Neuronal stem cell (in vitro differentiated cells): ENCODE results near the gene KRT86.

ENCODE experiments used
- DNase-seq: peaks from one replicate; pipeline ENCODE4 v3.0.0-alpha.2; 2013; ENCODE audit warnings: low spot score
- H2AFZ ChIP-seq: one replicate; pipeline ENCODE4 v1.6.1; 2013; ENCODE audit warnings: mild to moderate bottlenecking, low read length, inconsistent platforms
- H2AK5ac ChIP-seq: 2 replicates; pipeline ENCODE4 v1.6.1; 2013; ENCODE audit warnings: low read depth, mild to moderate bottlenecking, inconsistent platforms, low read length, moderate library complexity, mixed read lengths
- H2BK120ac ChIP-seq: 2 replicates; pipeline ENCODE4 v1.6.1; 2013; ENCODE audit warnings: low read depth, mild to moderate bottlenecking, inconsistent platforms, low read length, moderate library complexity, mixed read lengths
- H2BK12ac ChIP-seq: one replicate; pipeline ENCODE4 v1.6.1; 2013; ENCODE audit warnings: low read length, inconsistent platforms
- H2BK15ac ChIP-seq: 2 replicates; pipeline ENCODE4 v1.6.1; 2013; ENCODE audit warnings: mild to moderate bottlenecking, low read length, inconsistent platforms, mixed read lengths
- H2BK5ac ChIP-seq: one replicate; pipeline ENCODE4 v1.6.1; 2013; ENCODE audit warnings: inconsistent platforms, mild to moderate bottlenecking, low read length, moderate library complexity
- H3K14ac ChIP-seq: one replicate; pipeline ENCODE4 v1.6.1; 2013; ENCODE audit warnings: low read length, inconsistent platforms
- H3K18ac ChIP-seq: 2 replicates; pipeline ENCODE4 v1.6.1; 2013; ENCODE audit warnings: low read length, inconsistent platforms
- H3K23ac ChIP-seq: 2 replicates; pipeline ENCODE4 v1.6.1; 2013; ENCODE audit warnings: low read depth, mild to moderate bottlenecking, mixed read lengths, low read length, inconsistent platforms; ENCODE audit not compliant: poor library complexity
- H3K27ac ChIP-seq: replicated peaks from 3 replicates; pipeline ENCODE4 v1.5.1; 2013; ENCODE audit warnings: low read length, inconsistent platforms
- H3K27me3 ChIP-seq, 3 experiments: 2 replicates each; pipeline ENCODE4 v1.6.1; 2013; ENCODE audit warnings: low read length in 3 of 3, mild to moderate bottlenecking in 2 of 3, inconsistent platforms in 1 of 3, low read depth in 1 of 3, mixed read lengths in 1 of 3, moderate library complexity in 1 of 3; ENCODE audit not compliant: control insufficient read depth in 3 of 3, insufficient read depth in 3 of 3
- H3K36me3 ChIP-seq, 2 donors: replicated peaks in 1 of 2; 2 replicates each; pipeline ENCODE4 v1.6.1; 2013; ENCODE audit warnings: low read length in 2 of 2; ENCODE audit not compliant: control insufficient read depth in 2 of 2, insufficient read depth in 2 of 2
- H3K4ac ChIP-seq: 2 replicates; pipeline ENCODE4 v1.6.1; 2013; ENCODE audit warnings: inconsistent platforms, mild to moderate bottlenecking, low read length, moderate library complexity
- H3K4me1 ChIP-seq, 2 donors: 1 replicate in 1 of 2; 2 replicates in 1 of 2; pipeline ENCODE4 v1.6.1; 2013; ENCODE audit warnings: low read length in 2 of 2, low read depth in 1 of 2; ENCODE audit not compliant: control insufficient read depth in 2 of 2, insufficient read depth in 1 of 2
- H3K4me2 ChIP-seq: one replicate; pipeline ENCODE4 v1.6.1; 2013; ENCODE audit warnings: mild to moderate bottlenecking, low read length, inconsistent platforms; ENCODE audit not compliant: insufficient read depth, poor library complexity, severe bottlenecking
- H3K4me3 ChIP-seq, 2 donors: 2 replicates each; pipeline ENCODE4 v1.5.1; 2013; ENCODE audit warnings: low read length in 2 of 2, mild to moderate bottlenecking in 2 of 2, inconsistent platforms in 1 of 2, moderate library complexity in 1 of 2
- H3K79me1 ChIP-seq: one replicate; pipeline ENCODE4 v1.6.1; 2013; ENCODE audit warnings: low read depth, mild to moderate bottlenecking, inconsistent platforms, low read length, moderate library complexity
- H3K9ac ChIP-seq: one replicate; pipeline ENCODE4 v1.6.1; 2013; ENCODE audit warnings: mild to moderate bottlenecking, low read depth, low read length, inconsistent platforms; ENCODE audit not compliant: poor library complexity
- H3K9me3 ChIP-seq, 2 donors: replicated peaks in 1 of 2; 2 replicates each; pipeline versions ENCODE3 to v1.6.1; 2013; ENCODE audit warnings: low read length in 2 of 2, mild to moderate bottlenecking in 2 of 2, inconsistent platforms in 1 of 2, low read depth in 1 of 2, mixed read lengths in 1 of 2, moderate library complexity in 1 of 2; ENCODE audit not compliant: control insufficient read depth in 2 of 2, insufficient read depth in 1 of 2
- H4K8ac ChIP-seq: one replicate; pipeline ENCODE4 v1.6.1; 2013; ENCODE audit warnings: low read depth, mild to moderate bottlenecking, inconsistent platforms, low read length, moderate library complexity
- H4K91ac ChIP-seq: one replicate; pipeline ENCODE4 v1.6.1; 2013; ENCODE audit warnings: low read length, low read depth, mild to moderate bottlenecking, inconsistent platforms; ENCODE audit not compliant: poor library complexity
- WGBS, 2 donors: extraction: QIAGEN DNeasy Blood & Tissue Kit; methylation state at CpG; one replicate each; pipeline ENCODE4 v1.1.7; 2013; ENCODE audit warnings: missing lambda C conversion rate in 2 of 2, mixed read lengths in 1 of 2; ENCODE audit not compliant: insufficient read length in 2 of 2, insufficient replicate concordance in 1 of 2; ENCODE audit errors: extremely low coverage in 2 of 2; 5-methylcytosine and 5-hydroxymethylcytosine counted together

KRT86 gene

GRCh38 chr12:52277486-52278245, 3.2 kb downstream of the KRT86 start:
- Histone ChIP-seq H2AK5ac (no peak overlapping the region), H2BK5ac (no peak overlapping the region), H2BK120ac (no peak overlapping the region), H3K27ac (no peak overlapping the region), H3K9me3 (no peaks in the 10 kb centered on the region), H3K9ac (no peak overlapping the region), H3K4me2 (no peak overlapping the region), H2BK12ac (no peak overlapping the region), H3K4me3 (no peak overlapping the region), H2BK15ac (no peak overlapping the region), H3K36me3 (no peaks in the 10 kb centered on the region), H4K8ac (no peak overlapping the region), H3K79me1 (no peaks in the 10 kb centered on the region), H3K23ac (peak overlapping the region; percentile 13), H4K91ac (no peak overlapping the region), H3K4me1 (peaks cover 3 to 17% of the 10 kb centered on the region in 2 donors), H3K4ac (no peak overlapping the region), H2AFZ (no peak overlapping the region), H3K27me3 (peaks cover 0 to 13% (median under 1%) of the 10 kb centered on the region in 3 experiments), H3K14ac (peak overlapping the region; percentile 77), H3K18ac (peak overlapping the region; percentile 29)
- no CpG with 5 or more reads among the region's 9 CpGs for WGBS, 2 donors
- no peak for DNase-seq

GRCh38 chr12:52278575-52279421, 4.4 kb downstream of the KRT86 start:
- no peak overlapping the region for H2AK5ac ChIP-seq
- H3K9ac ChIP-seq = no peak overlapping the region
- no peaks in the 10 kb centered on the region for H3K9me3 ChIP-seq
- peaks cover 0 to 13% (median 2%) of the 10 kb centered on the region in 3 experiments for H3K27me3 ChIP-seq
- peak overlapping the region; percentile 69 for H2AFZ ChIP-seq
- no peak overlapping the region for H2BK120ac ChIP-seq
- H3K23ac ChIP-seq = no peak overlapping the region
- peak; percentile 69 for DNase-seq
- H3K4me3 ChIP-seq = peak overlapping the region in 1 of 2 donors; percentile 42
- H4K91ac ChIP-seq = no peak overlapping the region
- peak overlapping the region; percentile 14 for H3K14ac ChIP-seq
- peaks cover 3 to 17% of the 10 kb centered on the region in 2 donors for H3K4me1 ChIP-seq
- H2BK12ac ChIP-seq = no peak overlapping the region
- peak overlapping the region; percentile 56 for H3K4me2 ChIP-seq
- H3K36me3 ChIP-seq = no peaks in the 10 kb centered on the region
- no peak overlapping the region for H2BK5ac ChIP-seq
- H3K27ac ChIP-seq = no peak overlapping the region
- peak overlapping the region; percentile 31 for H3K18ac ChIP-seq
- WGBS, 2 donors = no CpG with 5 or more reads among the region's 32 CpGs
- H2BK15ac ChIP-seq = peak overlapping the region; percentile 28
- H4K8ac ChIP-seq = no peak overlapping the region
- no peaks in the 10 kb centered on the region for H3K79me1 ChIP-seq
- no peak overlapping the region for H3K4ac ChIP-seq

GRCh38 chr12:52279422-52280318, 5.2 kb downstream of the KRT86 start:
- H3K79me1 ChIP-seq = no peaks in the 10 kb centered on the region
- H2BK12ac ChIP-seq = no peak overlapping the region
- no peak overlapping the region for H3K4me3 ChIP-seq
- H2AK5ac ChIP-seq = no peak overlapping the region
- no peak overlapping the region for H2BK120ac ChIP-seq
- H2AFZ ChIP-seq = peak overlapping the region; percentile 69
- no peaks in the 10 kb centered on the region for H3K9me3 ChIP-seq
- H2BK5ac ChIP-seq = no peak overlapping the region
- WGBS, 2 donors = no CpG with 5 or more reads among the region's 14 CpGs
- no peak overlapping the region for H4K91ac ChIP-seq
- H3K14ac ChIP-seq = no peak overlapping the region
- no peak overlapping the region for H3K4me2 ChIP-seq
- no peak for DNase-seq
- no peak overlapping the region for H3K23ac ChIP-seq
- peaks cover 0 to 13% (median 2%) of the 10 kb centered on the region in 3 experiments for H3K27me3 ChIP-seq
- H2BK15ac ChIP-seq = no peak overlapping the region
- H3K4me1 ChIP-seq = peaks cover 3 to 17% of the 10 kb centered on the region in 2 donors
- no peak overlapping the region for H3K9ac ChIP-seq
- H3K4ac ChIP-seq = no peak overlapping the region
- H3K36me3 ChIP-seq = no peaks in the 10 kb centered on the region
- H4K8ac ChIP-seq = no peak overlapping the region
- H3K18ac ChIP-seq = peak overlapping the region; percentile 23
- no peak overlapping the region for H3K27ac ChIP-seq
